HAP-1 (cell line): ENCODE measurements around the gene EMP2.

Experiments
- DNase-seq, 2 experiments: peaks; one replicate each; pipeline ENCODE4 v3.0.0-alpha.2; 2016 to 2020; ENCODE audit warnings: low spot score in 2 of 2
- H3K27me3 ChIP-seq: fragments of 250-450 bp; sonication (Bioruptor Pico); 2 replicates; pipeline ENCODE4 v1.5.1; 2020; ENCODE audit warnings: low read depth, mild to moderate bottlenecking, moderate library complexity
- H3K36me3 ChIP-seq: fragments of 250-450 bp; sonication (Bioruptor Pico); replicated peaks from 2 replicates; pipeline ENCODE4 v1.5.1; 2020; ENCODE audit warnings: mild to moderate bottlenecking
- H3K4me1 ChIP-seq: fragments of 250-450 bp; sonication (Bioruptor Pico); 2 replicates; pipeline ENCODE4 v1.5.1; 2020; ENCODE audit warnings: mild to moderate bottlenecking
- H3K4me3 ChIP-seq: fragments of 250-450 bp; sonication (Bioruptor Pico); 2 replicates; pipeline ENCODE4 v1.5.1; 2020; ENCODE audit warnings: mild to moderate bottlenecking, moderate library complexity
- H3K9me3 ChIP-seq: fragments of 250-450 bp; sonication (Bioruptor Pico); 2 replicates; pipeline ENCODE4 v1.5.1; 2020; ENCODE audit warnings: mild to moderate bottlenecking, moderate library complexity
- in situ Hi-C: fragments of 300-500 bp; cut with MboI; formaldehyde crosslinking; loops from 3 replicates; pipeline ENCODE4 v1.14.3; 2020; ENCODE audit warnings: low sequenced_read_pairs, inconsistent platforms, mixed read lengths

Gene EMP2

GRCh38 chr16:10580883-10581247 lies 467 bp upstream of the EMP2 start:
- Histone ChIP-seq H3K4me3 (peak overlapping the region; percentile 71), H3K36me3 (no peaks in the 10 kb centered on the region), H3K4me1 (peaks cover 5% of the 10 kb centered on the region), H3K27me3 (no peaks in the 10 kb centered on the region), H3K9me3 (no peaks in the 10 kb centered on the region)
- DNase-seq, result no peak
- in situ Hi-C loops, result no loop called here

- in situ Hi-C loops, result no loop called here
Measured at GRCh38 chr16:10579575-10579964, 828 bp downstream of the EMP2 start.

GRCh38 chr16:10578474-10579316 lies 1.7 kb downstream of the EMP2 start:
- Histone ChIP-seq H3K9me3 (no peaks in the 10 kb centered on the region), H3K36me3 (no peaks in the 10 kb centered on the region), H3K4me3 (no peak overlapping the region; the same call in 1 of the 2 replicates), H3K27me3 (no peaks in the 10 kb centered on the region), H3K4me1 (peaks cover 5% of the 10 kb centered on the region)
- DNase-seq, result no peak
- in situ Hi-C loops, result no loop called here

More at GRCh38 chr16:10579575-10579964, 828 bp downstream of the EMP2 start:
- Histone ChIP-seq H3K4me1 (peaks cover 5% of the 10 kb centered on the region), H3K27me3 (no peaks in the 10 kb centered on the region), H3K9me3 (no peaks in the 10 kb centered on the region), H3K4me3 (peak overlapping the region; percentile 71), H3K36me3 (no peaks in the 10 kb centered on the region)
- no peak for DNase-seq

GRCh38 chr16:10577305-10578202 lies 2.8 kb downstream of the EMP2 start:
- Histone ChIP-seq H3K4me3 (no peak overlapping the region), H3K4me1 (peaks cover 5% of the 10 kb centered on the region), H3K9me3 (no peaks in the 10 kb centered on the region), H3K27me3 (no peaks in the 10 kb centered on the region), H3K36me3 (no peaks in the 10 kb centered on the region)
- no peak for DNase-seq
- in situ Hi-C loops, result no loop called here

- Histone ChIP-seq H3K9me3 (no peaks in the 10 kb centered on the region), H3K4me3 (no peak overlapping the region), H3K4me1 (peaks cover 5% of the 10 kb centered on the region), H3K27me3 (no peaks in the 10 kb centered on the region), H3K36me3 (no peaks in the 10 kb centered on the region)
- DNase-seq, result no peak
- in situ Hi-C loops, result no loop called here
Measured at GRCh38 chr16:10576390-10577304, 3.8 kb downstream of the EMP2 start.

GRCh38 chr16:10575506-10576130 lies 4.8 kb downstream of the EMP2 start:
- Histone ChIP-seq H3K36me3 (no peaks in the 10 kb centered on the region), H3K4me3 (no peak overlapping the region), H3K4me1 (peaks cover 5% of the 10 kb centered on the region), H3K27me3 (no peaks in the 10 kb centered on the region), H3K9me3 (no peaks in the 10 kb centered on the region)
- DNase-seq, result no peak
- in situ Hi-C loops, result no loop called here

GRCh38 chr16:10572611-10573010 lies 7.8 kb downstream of the EMP2 start:
- in situ Hi-C loops, result no loop called here
- no peak for DNase-seq
- Histone ChIP-seq H3K4me1 (no peaks in the 10 kb centered on the region), H3K27me3 (no peaks in the 10 kb centered on the region), H3K36me3 (no peaks in the 10 kb centered on the region), H3K9me3 (no peaks in the 10 kb centered on the region), H3K4me3 (no peak overlapping the region)

GRCh38 chr16:10571354-10571753 lies 9.0 kb downstream of the EMP2 start:
- no peaks in the 10 kb centered on the region for H3K27me3 ChIP-seq
- no peaks in the 10 kb centered on the region for H3K9me3 ChIP-seq
- H3K36me3 ChIP-seq, result no peaks in the 10 kb centered on the region
- in situ Hi-C loops, result no loop called here
- no peaks in the 10 kb centered on the region for H3K4me1 ChIP-seq
- DNase-seq, result no peak
- no peak overlapping the region for H3K4me3 ChIP-seq

- Histone ChIP-seq H3K27me3 (no peaks in the 10 kb centered on the region), H3K4me3 (no peak overlapping the region), H3K36me3 (no peaks in the 10 kb centered on the region), H3K9me3 (no peaks in the 10 kb centered on the region), H3K4me1 (no peaks in the 10 kb centered on the region)
- DNase-seq, result no peak
- in situ Hi-C loops, result no loop called here
Measured at GRCh38 chr16:10569621-10570020, 10.8 kb downstream of the EMP2 start.

- H3K9me3 ChIP-seq, result no peaks in the 10 kb centered on the region
- in situ Hi-C loops, result no loop called here
- no peaks in the 10 kb centered on the region for H3K4me1 ChIP-seq
- H3K36me3 ChIP-seq, result no peaks in the 10 kb centered on the region
- DNase-seq, result no peak
- H3K27me3 ChIP-seq, result no peaks in the 10 kb centered on the region
- H3K4me3 ChIP-seq, result no peak overlapping the region
Measured at GRCh38 chr16:10566613-10567012, 13.8 kb downstream of the EMP2 start.

- no peak overlapping the region for H3K4me3 ChIP-seq
- H3K9me3 ChIP-seq, result no peaks in the 10 kb centered on the region
- no peaks in the 10 kb centered on the region for H3K27me3 ChIP-seq
- in situ Hi-C loops, result no loop called here
- no peaks in the 10 kb centered on the region for H3K36me3 ChIP-seq
- H3K4me1 ChIP-seq, result no peaks in the 10 kb centered on the region
- DNase-seq, result no peak
Measured at GRCh38 chr16:10565167-10565566, 15.2 kb downstream of the EMP2 start.

GRCh38 chr16:10564591-10564990 lies 15.8 kb downstream of the EMP2 start:
- H3K4me1 ChIP-seq, result no peaks in the 10 kb centered on the region
- DNase-seq, result no peak
- H3K36me3 ChIP-seq, result no peaks in the 10 kb centered on the region
- H3K4me3 ChIP-seq, result no peak overlapping the region
- in situ Hi-C loops, result no loop called here
- no peaks in the 10 kb centered on the region for H3K9me3 ChIP-seq
- H3K27me3 ChIP-seq, result no peaks in the 10 kb centered on the region

- Histone ChIP-seq H3K27me3 (no peaks in the 10 kb centered on the region), H3K4me1 (no peaks in the 10 kb centered on the region), H3K36me3 (no peaks in the 10 kb centered on the region), H3K9me3 (no peaks in the 10 kb centered on the region), H3K4me3 (no peak overlapping the region)
- no peak for DNase-seq
- in situ Hi-C loops, result no loop called here
Measured at GRCh38 chr16:10562361-10562899, 18.0 kb downstream of the EMP2 start.
